GM20000 (cell line): Measurements from ENCODE around the gene DICER1.

ENCODE experiments used
- DNase-seq: peaks from one replicate; pipeline ENCODE4 v3.0.0; 2012; ENCODE audit warnings: low spot score
- TF ChIP-seq, protein P1 (sequence below): IDR thresholded peaks from 2 replicates; pipeline ENCODE4 v1.5.1; 2012; ENCODE audit warnings: mild to moderate bottlenecking, control low read depth; ENCODE audit errors: extremely low read depth, missing control alignments

Gene DICER1

DNA sequence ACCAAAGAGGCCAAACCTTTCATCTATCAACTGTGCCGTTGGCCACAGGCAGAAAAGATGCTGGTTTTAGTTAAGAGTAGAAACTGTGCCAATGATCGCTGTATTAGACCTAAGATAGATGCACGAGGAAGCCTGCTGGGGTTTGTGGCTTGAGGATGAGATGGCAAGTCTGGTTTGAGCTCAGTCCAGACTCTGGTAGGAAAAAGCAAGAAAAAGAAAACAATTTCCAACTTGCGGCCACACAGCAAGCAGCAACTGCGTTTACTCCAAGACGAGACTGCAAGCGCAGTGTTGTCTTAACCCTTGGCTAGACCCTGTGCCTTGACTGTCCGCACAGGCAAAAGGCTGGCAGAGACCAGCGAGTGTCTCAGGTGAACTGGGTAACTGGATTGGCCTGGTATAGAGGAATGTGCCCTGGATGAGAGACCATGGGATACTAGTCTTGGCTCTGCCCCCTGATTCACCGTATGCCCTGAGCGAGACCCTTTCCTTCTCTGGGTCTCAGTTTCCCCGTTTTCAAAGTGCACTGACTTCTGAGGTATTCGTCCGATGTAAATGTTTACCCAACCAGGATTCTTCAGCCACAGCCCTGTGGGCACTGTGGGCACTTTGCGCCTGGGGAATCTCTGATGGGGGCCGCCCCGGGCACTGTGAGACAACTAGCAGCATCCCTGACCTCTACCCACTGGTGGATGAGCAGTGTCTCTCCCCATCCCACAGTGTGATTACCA is 113.4 kb downstream of the DICER1 start:
- TF ChIP-seq, protein P1, sequence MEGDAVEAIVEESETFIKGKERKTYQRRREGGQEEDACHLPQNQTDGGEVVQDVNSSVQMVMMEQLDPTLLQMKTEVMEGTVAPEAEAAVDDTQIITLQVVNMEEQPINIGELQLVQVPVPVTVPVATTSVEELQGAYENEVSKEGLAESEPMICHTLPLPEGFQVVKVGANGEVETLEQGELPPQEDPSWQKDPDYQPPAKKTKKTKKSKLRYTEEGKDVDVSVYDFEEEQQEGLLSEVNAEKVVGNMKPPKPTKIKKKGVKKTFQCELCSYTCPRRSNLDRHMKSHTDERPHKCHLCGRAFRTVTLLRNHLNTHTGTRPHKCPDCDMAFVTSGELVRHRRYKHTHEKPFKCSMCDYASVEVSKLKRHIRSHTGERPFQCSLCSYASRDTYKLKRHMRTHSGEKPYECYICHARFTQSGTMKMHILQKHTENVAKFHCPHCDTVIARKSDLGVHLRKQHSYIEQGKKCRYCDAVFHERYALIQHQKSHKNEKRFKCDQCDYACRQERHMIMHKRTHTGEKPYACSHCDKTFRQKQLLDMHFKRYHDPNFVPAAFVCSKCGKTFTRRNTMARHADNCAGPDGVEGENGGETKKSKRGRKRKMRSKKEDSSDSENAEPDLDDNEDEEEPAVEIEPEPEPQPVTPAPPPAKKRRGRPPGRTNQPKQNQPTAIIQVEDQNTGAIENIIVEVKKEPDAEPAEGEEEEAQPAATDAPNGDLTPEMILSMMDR, result no peak

GRCh38 chr14:95043314-95043713 is 114.0 kb downstream of the DICER1 start:
- TF ChIP-seq, protein P1, result no peak
- DNase-seq, result no peak

More for the DNA sequence above, 113.4 kb downstream of the DICER1 start:
- no peak for DNase-seq

DNA sequence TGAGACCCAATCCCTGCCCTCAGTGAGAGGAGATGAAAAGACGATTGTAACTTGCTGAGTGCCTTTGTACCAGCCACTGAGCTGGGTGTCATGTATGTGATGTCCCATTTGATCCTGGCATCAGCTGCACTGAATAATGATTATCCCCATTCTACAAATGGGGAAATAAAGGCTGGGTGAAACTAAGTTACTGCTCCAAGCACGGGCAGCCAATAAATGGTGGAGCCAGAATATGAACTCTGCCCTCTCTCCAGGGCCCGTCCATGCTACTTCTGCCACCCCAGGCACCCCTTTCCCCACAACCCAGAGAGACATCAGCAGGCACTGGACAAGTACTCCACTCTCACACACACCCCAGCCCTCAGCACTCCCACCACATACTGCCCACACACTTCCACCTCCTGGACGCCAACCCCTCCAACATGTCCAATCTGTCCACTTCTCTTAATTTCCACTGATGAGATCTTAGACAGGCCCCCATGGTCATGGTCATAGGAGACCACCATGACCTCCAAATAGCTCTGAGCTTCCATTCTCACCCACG is 115.8 kb downstream of the DICER1 start:
- no peak for DNase-seq
- TF ChIP-seq, protein P1, result no peak

DNA sequence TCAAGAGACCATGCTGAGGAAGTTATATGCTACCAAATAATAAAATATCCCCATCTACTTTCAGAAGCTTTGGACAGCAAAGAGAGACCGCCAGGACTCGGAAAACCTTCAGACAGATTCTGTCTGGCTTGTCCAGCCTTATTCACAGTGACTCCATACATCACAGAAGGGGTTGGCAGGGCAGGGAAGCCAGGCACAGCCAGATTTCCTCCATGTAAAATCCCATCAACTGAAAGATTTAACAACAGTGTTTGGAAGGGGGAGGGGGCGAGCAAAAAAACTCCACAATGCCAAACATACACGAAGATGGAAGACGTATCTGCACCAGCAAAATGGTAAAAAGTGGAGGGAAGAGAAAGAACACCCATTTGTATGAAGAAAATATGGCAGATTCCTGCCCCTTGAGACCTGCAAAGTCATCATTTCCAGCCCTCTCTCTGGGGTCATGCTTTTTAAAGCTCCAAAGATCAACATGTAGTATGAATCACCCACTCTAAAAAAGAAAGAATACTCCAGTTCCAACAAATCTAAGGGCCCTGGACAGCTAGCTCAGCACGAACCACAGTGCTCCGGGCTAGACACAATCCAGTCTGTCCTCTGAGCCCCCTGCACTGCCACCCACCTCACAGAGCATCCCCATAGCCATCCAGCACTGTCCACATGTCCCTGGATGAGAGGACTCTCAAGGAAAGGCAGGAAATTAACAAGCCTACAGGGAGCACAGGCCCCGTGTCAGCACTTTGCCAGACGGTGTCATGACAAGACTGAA is 116.4 kb downstream of the DICER1 start:
- TF ChIP-seq, protein P1, result no peak

DNA sequence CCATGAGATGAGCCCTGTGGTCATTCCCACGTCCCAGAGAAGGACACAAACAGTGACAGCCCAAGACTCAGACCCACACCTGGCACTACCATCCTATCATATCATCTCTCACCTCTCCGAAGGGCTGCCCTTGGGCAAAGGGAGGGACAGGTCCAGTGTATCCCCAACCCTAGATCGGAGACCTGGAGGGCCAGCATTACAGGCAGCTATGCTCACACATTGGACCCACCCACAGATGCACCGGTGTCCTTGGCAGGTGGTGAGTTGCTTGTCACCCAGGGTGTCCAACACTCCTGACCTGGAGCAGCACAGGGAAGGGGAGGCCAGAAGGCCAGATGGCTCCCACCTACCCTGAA is 117.4 kb downstream of the DICER1 start:
- TF ChIP-seq, protein P1, result no peak
- no peak for DNase-seq

More for the DNA sequence above, 116.4 kb downstream of the DICER1 start:
- DNase-seq, result no peak

DNA sequence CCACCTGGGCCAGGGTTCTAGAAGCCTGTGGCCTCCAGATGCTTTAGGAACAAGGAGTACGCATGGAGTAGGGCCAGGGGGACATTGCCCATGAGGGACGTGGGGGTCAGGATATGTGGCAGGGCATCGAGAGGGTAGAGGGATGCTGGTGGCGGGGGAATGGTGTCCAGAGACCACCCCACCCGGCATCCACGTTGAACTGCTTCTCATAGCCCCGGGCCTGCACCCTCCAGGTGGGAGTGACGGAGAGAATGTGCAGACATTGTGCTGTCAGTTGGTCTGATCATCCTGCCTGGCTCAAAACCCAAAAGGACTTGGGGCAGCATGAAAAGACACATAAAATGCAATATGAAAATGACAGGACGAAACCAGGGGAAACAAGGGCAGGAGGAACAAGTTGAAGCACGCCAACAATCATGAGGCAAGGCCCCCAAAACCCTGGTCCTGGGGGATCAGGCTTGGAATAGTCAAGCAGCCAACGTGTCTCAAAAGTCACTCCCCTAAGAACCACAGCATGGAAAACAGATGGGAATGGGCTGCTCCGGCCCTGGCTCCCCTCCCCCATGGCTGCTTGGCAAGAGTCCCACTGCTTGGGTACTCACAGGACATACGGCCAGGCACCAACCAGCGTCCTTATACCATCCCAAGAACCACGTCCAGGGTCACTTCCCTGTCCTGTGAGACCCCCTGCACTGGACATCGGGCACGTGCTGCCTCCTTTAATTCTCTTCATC is 117.9 kb downstream of the DICER1 start:
- TF ChIP-seq, protein P1, result no peak
- DNase-seq, result no peak
